GM21423 (cell line): ENCODE measurements around the gene ACSL5.
"Not testable (repeated sequence)": the region's sequence is repeated elsewhere in the genome, so short reads cannot be mapped to it uniquely, and the experiment has no call there.

Source experiments
- ATAC-seq: cut with Tn5 transposase; IDR thresholded peaks from one replicate; pipeline ENCODE4 v1.9.1; 2021; ENCODE audit warnings: mild to moderate bottlenecking, moderate library complexity; ENCODE audit not compliant: unreplicated experiment

The ACSL5 gene

DNA sequence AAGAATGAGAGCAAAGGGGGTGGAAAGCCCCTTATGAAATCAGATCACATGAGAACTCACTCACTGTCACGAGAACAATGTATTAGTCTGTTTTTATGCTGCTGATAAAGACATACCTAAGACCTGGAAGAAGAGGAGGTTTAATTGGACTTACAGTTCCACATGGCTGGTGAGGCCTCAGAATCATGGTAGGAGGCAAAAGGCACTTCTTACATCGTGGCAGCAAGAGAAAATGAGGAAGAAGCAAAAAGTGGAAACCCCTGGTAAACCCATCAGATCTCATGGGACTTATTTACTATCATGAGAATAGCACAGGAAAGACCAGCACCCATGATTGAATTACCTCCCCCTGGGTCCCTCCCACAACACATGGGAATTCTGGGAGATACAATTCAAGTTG is 32.9 kb downstream of the ACSL5 start:
- not testable (repeated sequence) for ATAC-seq

DNA sequence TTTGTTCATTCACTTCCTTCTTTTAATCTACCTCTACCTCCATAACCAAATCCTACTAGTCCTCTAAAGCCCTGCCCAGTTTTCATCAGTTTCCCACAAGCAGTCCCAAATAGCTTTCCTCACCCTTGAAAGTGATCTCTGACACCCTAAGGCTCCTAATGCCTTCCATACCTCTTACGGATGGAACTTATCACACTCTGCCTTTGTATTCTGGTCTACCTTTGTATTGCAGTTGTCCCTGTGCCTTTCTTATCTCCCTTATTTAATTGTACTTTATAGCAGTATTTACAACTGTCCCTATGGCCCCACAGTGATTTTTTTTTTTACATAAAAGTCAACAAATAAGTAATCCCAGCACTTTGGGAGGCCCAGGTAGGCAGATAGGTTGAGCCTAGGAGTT is 33.8 kb downstream of the ACSL5 start:
- no peak for ATAC-seq

DNA sequence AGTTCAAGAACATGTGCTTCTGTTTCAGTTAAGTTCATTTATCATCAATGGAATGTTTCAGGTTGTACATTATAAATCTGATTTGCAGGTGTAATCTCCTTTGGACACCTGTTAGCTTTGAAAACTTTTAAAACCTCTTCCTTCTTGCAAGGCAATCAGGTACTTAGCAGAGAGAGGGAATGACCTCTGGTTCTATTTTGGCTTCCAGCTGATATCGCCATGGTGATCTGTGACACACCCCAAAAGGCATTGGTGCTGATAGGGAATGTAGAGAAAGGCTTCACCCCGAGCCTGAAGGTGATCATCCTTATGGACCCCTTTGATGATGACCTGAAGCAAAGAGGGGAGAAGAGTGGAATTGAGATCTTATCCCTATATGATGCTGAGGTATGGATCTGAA is 35.4 kb downstream of the ACSL5 start:
- ATAC-seq, result no peak

DNA sequence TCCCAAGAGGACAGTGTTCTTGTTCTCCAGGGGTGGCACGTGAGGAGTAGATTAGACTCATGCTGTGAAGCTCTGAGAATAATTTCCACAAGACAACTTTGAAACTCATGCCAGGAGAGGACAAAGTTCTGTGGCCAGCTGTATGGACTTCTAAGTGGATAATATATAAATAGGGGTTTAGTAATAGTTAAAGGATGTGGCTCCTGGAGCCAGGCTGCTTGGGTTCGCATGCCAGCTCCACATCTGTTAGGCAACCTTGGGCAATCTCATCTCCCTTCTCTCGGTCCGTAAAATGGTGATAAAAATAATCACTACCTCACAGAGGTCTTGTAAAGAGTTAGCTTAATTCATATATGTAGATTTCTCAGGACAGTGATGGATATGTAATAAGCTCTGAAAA is 35.8 kb downstream of the ACSL5 start:
- ATAC-seq, result no peak

DNA sequence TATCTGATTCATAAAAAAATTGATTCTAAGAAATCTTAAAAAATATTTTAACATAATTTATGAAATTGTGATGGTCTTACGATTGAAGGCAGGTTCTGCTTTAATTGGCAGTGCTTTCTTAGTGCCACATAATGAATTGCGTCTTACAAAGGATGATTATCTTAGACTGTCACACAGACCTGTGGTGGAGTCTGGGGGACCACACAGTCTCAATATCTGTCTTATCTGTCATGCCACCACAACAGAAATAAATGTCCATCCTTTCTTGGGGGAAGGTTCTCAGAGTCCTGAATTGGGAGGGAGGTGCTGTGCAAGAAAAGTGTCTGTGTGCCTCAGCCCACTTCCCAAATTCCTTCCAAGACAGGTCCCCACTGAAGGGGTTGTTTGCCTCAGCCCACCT is 38.8 kb downstream of the ACSL5 start:
- no peak for ATAC-seq

DNA sequence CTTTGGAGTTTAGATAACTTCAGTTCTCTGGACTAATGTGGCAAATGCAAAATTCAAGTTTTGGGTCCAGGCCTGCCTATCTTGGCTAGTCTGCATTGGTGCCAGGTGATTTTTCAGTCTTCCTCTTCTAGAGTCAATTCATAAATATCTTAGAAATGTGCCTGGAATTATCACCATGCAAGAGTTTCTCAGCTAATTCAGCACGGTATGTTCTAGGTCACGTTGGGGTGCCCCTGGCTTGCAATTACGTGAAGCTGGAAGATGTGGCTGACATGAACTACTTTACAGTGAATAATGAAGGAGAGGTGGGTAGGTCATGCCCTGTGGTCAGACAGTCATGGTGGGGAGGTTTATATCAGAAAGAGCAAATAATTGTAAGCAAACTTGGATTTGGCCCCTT is 47.8 kb downstream of the ACSL5 start:
- no peak for ATAC-seq

DNA sequence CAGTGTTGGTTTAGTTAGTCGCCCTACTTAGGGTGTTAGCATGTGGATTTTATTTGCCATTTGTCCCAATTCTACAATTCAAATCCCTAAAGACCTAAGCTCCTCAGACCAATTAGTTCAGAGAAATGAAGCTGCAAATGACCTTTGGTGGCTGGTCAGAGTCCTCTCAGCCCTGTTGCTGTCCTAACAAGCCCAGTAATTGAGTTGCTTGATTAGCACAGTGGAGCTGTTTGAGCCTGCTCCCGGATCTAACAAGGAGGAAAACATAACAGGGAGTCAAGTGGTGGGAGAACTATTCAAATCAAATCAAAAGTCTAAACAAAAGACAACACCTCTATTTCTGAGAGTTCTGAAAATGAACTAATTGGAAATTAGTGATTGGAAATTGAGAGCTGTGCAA is 50.7 kb downstream of the ACSL5 start:
- ATAC-seq, result no peak

DNA sequence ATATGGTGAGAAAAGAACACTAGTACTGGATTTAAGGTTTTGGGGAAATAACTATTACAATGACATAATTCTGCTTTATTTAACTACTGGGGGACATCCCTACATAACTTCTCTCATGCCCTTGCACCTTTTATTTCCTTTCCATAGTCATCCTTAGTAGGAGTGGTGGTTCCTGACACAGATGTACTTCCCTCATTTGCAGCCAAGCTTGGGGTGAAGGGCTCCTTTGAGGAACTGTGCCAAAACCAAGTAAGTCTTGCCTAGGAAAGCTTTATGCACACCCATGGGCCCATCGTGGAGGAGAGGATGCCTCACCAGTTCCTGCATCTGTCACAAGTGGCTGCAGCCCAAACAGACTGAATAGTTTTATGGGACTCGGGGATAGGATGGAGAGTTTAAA is 52.2 kb downstream of the ACSL5 start:
- ATAC-seq, result no peak

DNA sequence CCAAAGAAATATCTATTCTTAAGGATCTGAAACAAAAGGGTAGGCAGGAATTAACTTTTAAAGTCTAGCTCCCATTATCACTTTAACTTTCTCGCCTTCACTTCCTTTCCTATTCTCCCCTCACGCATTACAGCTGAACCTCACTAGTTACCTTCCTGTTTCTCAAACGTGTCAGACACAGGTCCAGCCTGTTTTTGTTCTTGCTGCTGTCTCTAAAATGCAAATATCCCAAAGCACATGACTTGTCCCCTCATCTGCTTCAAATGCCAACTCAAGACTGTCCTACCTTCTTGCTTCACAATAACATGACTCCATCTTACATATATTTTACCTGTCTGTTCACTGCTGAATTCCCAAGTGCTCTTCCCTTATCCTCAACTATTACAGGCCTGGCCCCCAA is 55.2 kb downstream of the ACSL5 start:
- ATAC-seq, result peak; percentile 45

DNA sequence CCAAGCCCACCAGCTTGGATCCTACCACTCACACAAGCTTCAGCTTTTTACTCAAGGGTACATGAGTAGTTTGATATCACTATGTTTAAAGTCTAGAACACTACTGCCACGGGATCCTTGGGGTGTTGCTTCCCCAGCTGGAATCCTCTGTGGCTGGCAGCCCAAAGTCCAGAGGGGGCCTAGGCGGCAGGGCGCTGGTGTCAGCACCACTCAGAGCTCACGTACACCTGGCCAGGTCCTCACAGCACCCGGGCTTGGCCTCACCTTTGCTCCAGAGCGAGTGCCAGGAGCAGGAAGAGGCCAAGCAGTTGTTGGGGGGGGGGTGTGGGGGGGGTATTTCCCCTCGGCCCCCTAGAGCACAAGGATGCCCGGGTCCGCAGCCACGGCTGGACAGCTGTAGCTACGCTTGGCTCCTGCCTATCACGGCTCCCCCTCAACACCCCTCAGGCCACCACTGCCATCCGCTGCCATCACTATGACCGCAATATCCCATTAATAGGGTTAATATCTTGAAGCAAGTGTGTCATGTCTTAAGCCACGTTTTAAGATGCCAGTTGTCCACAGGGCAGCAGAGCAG is 55.8 kb downstream of the ACSL5 start:
- ATAC-seq, result no peak

DNA sequence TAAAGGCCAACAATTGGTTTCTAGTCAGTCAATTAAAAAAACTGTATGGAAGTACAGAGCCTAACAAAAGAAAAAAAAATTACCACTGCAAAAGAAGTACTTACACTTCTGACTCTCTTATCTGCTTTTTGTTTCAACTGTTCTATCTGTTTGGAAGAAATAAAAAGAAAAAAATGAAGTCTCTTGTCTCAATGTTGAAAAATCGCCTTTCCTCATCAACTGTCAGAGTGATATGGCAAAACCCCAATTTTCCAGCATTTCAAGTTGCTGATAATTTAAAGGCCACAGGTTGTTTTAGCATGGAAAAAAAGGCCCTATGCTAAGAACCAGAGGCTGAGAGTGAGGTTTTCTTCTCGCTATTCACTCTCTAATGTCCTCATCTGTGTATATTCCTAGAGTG is 59.2 kb downstream of the ACSL5 start:
- no peak for ATAC-seq

DNA sequence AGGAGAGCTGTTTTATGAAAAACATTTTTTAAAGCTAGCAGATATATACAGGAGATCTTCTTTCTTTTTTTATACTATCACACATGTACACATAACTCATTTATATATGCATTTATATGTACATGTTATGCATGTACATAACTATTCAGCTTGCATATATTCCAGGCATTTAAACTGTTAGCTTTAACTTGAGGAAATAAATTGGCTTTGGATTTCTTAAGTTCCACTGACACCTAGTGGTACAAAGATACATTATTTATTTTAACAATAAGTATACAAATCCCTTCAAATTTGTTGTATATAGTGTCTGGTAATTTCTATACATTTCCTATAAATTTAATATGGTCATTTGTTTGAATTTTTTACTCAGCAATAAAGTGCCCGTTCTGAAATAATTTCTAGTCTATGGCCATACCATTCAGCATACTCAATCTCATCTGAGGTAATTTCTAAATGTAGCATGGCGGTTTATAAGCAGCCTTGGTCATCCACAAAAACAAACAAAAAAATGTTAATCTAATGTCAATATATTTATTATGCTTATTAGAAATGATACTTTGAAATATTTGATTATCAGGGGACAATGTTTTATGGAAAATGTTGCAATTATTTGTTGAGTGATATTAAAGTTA is 61.2 kb downstream of the ACSL5 start:
- no peak for ATAC-seq

DNA sequence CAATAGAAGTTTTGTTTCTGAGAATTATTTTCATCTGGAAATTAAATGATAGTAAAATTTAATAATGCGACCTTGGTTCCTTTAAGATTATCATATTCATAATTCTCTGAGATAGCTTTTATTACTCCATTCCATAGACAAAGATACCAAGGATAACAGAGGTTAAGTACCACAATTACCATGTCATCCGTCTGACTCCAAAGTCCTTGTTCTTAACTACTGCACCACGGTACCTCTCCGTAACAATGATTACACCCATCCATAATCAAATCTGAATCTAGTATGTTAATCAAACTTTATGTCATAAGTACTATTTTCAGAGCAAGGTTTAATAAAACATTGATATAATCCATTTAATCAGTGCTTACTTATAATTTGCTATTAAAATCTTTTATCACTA is 64.4 kb downstream of the ACSL5 start:
- ATAC-seq, result no peak

DNA sequence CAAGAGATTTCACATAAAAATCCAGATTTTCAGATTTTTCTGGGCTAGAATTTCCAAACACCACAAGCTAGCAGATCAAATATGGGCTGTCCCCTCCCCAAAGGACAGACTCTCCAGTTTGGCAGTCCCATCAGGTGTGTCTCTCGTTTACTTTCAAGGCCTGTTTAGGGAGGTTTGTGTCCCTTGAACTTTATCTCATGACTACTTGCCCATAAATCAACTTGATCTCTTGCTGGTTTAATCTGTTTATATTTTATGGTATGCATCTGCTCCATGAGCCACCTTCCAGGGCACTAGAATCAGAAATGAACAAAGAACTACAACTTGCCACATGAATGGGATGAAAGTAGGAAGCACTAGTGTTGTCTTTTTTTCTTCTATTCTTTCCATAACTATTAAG is 67.6 kb downstream of the ACSL5 start:
- ATAC-seq, result no peak

DNA sequence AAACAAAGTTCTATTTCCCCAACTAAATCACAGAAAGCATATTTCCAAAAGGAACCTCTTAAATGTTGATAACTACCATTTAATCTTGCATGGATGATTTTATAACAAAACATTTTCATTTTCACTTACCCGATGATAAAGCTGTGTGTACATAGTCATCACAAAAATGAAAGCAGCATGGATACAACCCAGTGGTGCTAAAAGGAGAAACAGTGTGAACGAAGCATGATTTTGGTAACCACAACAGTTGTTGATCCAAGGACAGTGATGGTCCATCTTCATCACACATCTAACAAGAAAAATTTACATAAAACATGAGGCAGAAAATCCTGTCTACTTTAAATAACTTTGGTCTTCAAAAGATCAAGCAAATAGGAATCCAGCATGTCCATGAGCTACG is 68.1 kb downstream of the ACSL5 start:
- ATAC-seq, result no peak

DNA sequence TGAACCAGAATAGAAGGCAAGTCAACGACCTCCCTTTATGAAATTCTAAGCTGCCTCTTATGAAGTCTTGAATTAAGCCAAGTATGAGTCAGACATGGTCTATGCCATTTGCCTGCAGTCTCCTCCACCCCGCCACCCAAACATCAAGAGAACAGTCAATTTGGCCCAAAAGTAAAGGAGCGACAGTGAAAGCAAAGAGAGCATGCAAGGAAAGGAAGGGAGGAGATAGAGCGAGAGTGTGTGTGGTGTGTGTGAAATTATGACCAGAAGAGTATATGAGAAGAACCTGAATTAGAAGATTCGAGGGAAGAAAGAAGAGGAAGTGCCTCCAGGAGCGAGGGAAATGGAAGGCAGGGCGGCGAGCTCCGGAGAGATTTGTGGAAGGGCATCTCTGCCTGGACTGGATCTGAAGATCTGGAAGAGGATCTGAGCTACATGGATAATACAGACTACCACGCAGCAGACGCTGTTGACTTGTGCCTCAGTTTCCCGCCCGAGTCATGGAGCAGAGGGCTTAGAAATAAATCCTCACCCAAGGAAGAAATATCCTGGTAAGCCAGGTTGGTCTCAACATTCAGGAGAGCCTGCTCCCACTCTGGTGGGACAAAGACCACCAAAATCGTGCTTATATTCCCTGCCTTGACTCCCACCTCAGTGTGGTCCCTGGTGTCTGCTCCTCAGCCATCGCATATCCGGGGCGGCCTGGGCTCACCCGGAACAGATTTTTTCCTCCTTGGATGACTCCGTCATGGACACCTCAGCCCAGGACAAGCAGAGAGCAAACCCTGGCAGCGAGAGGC is 72.3 kb downstream of the ACSL5 start:
- ATAC-seq, result no peak

DNA sequence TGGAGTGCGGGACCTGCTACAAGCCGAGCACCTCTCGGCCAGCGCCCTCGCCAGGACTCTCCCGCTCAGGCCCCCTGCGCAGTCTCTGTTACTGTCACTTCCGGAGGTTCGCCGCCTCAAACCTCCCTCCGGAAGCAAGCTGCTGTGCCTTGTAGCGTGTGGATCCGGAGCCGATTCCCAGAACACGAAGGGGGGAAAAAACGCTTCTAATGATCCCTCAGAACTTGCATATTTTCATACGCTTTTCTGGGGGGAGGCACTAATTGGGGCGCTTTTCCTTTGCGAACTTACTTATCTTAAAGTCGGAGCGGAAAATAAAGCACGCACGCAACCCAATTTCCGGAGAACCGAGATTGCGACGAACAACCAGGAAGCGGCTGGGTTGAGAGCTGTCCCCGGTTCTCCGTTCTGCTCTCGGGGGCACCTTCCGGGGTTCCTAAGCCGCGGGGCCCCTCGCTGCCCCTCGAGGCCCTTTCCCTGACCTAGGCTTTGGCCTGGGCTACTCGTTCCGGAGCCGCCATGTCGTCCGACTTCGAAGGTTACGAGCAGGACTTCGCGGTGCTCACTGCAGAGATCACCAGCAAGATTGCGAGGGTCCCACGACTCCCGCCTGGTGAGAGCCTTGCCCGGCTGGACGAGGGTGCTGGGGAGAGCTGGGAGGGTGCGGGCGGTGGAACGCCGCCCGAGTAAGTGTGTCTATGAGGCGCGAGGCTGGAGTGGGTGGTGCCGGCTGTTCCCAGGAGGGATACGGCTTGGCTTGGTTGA is 73.1 kb downstream of the ACSL5 start, which contains the start of the genes VTI1A and ZDHHC6:
Gene VTI1A, plus strand, starts transcription at position 361 of the 765 bp plus-strand sequence. Its CDS starts 159 bp downstream, at position 520.
Gene ZDHHC6, minus strand, starts transcription at position 60 of the 765 bp plus-strand sequence. CDS start 1,478 bp downstream, outside the sequence.
- ATAC-seq, result peak; percentile 94

DNA sequence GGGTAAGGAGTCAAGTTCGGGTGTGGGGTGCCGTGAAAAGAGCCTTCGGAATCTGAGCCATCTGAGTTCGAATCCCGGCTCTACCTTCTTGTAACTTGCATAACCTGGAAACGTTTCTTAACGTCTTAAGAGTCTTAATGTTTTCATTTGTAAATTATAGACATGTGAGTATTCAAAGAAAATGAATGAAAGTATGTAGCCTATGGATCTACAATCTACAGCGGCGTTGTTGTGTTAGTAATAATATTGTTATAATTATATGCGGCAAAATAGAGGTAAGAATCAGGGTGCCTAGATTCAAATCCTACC is 73.7 kb downstream of the ACSL5 start:
- no peak for ATAC-seq

DNA sequence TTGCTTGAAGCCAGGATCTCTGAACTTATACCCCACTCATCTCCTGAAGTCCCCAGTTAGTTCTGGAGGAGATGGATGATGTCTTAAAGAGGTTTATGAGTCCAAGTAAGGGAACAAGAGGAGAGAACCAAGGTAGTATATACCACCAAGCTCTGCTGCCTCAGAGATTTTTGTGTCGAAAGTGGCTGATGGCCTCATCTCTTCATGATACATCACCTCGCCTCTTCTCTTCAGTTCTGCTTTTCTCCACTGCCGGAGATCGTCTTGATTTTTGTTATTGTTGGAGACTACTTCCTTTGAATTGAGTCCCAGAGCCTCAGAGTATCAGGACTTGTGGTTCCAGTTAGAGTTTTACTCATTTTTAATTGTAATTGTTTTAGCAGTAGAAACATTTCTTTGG is 75.0 kb downstream of the ACSL5 start:
- ATAC-seq, result no peak

DNA sequence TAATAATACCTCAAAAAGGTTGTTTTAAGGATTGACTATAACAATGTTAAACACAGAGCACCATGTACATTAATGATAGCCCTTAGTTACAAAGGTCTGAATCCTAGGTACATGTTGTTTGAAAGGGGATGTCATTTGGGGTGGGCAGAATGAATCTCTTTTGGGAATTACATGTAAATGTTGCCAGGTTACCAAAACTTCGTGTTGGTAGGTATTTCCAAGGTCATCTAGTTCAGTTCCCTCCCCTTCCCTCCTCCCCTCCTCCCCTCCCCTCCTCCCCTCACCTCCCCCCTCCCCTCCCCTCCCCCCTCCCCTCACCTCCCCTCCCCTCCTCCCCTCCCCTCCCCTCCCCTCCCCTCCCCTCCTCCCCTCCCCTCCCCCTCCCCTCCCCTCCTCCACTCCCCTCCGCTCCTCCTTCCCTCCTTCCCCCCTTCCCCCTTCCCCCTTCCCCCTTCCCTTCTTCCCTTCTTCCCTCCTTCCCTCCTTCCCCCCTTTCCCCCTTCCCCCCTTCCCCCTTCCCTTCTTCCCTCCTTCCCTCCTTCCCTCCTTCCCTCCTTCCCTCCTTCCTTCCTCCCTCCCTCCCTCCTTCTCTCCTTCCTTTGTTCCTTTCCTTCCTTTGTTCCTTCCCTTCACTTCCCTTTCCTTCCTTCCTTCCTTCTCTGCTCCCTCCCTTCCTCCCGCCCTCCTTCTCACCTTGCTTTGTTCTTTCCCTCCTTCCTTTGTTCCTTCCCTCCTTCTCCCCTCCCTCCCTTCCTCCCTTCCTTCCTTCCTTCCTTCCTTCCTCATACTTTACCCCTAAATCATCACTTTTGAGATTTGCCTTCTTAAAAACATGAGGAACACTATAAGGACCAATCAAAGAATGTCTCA is 81.2 kb downstream of the ACSL5 start:
- no peak for ATAC-seq

DNA sequence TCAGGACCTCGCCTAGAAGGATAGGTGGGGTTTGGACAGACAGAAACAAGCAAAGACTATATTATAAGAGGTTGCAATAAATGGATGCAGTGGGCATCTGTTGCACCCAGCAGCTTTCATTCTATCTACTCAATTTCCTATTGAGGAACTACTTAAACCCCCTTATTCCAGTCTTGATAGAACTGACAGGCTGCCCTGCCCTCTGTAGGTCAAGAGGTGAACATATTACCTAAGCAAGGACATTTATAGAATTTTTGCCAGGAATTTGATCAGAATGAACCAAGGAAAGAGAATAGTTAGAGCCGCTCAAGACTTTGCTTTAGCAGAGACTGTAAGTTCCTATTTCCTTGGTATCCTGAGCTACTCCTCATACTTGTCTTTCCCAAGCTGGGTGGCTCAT is 82.6 kb downstream of the ACSL5 start:
- no peak for ATAC-seq
